GM18951 (cell line): ENCODE results near the gene EEF1AKMT4.
"Not testable (repeated sequence)": the region's sequence is repeated elsewhere in the genome, so short reads cannot be mapped to it uniquely, and the experiment has no call there.

Experiments
- POLR2A ChIP-seq: IDR thresholded peaks from 4 replicates; pipeline ENCODE4 v1.6.1; 2011; ENCODE audit warnings: mild to moderate bottlenecking; ENCODE audit not compliant: insufficient read length, insufficient read depth; ENCODE audit errors: extremely low read depth
- in situ Hi-C: fragments of 300-500 bp; cut with MboI; formaldehyde crosslinking; loops from one replicate; pipeline ENCODE4 v1.12.0; 2022; ENCODE audit warnings: low sequenced_read_pairs, mixed read lengths, inconsistent platforms; ENCODE audit not compliant: unreplicated experiment

EEF1AKMT4 gene

GRCh38 chr3:184259878-184260723 is 10.6 kb downstream of the EEF1AKMT4 start:
- no peak for TF ChIP-seq POLR2A
- in situ Hi-C loops, result no loop called here

DNA sequence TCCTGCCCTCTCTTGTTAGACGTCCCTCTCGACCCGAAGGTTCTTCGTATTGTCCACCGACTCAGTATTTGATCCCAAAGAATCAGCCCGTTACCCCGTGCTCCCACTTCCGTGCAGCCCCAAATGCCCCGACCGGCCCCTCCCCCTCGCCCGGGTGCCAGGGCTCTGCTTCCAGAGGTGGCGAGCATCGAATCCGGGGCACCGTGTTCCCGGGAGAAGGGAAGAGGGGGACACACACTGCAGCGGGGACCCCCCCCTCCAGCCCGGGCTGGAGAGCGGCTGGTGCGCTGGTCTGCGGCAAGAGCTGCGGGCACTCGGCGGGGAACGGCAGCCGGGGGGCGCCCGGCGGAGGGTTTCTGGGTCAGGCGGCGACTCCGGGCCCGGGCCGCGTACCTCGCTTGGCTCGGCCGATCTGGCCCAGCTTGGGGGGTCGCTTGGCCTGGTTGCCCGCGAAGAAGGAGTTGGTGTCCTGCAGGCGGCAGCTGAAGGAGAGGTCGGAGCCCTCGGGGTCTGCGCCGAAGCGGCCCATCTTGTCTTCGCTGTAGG is 11.3 kb downstream of the EEF1AKMT4 start:
- TF ChIP-seq POLR2A, result no peak
- in situ Hi-C loops, result no loop called here

GRCh38 chr3:184261270-184261853 is 11.9 kb downstream of the EEF1AKMT4 start, which contains the start of gene CAMK2N2:
Gene CAMK2N2, minus strand, starts transcription at chr3:184261553. Its CDS starts 268 bp downstream, at chr3:184261285.
- TF ChIP-seq POLR2A, result no peak
- in situ Hi-C loops, result no loop called here

DNA sequence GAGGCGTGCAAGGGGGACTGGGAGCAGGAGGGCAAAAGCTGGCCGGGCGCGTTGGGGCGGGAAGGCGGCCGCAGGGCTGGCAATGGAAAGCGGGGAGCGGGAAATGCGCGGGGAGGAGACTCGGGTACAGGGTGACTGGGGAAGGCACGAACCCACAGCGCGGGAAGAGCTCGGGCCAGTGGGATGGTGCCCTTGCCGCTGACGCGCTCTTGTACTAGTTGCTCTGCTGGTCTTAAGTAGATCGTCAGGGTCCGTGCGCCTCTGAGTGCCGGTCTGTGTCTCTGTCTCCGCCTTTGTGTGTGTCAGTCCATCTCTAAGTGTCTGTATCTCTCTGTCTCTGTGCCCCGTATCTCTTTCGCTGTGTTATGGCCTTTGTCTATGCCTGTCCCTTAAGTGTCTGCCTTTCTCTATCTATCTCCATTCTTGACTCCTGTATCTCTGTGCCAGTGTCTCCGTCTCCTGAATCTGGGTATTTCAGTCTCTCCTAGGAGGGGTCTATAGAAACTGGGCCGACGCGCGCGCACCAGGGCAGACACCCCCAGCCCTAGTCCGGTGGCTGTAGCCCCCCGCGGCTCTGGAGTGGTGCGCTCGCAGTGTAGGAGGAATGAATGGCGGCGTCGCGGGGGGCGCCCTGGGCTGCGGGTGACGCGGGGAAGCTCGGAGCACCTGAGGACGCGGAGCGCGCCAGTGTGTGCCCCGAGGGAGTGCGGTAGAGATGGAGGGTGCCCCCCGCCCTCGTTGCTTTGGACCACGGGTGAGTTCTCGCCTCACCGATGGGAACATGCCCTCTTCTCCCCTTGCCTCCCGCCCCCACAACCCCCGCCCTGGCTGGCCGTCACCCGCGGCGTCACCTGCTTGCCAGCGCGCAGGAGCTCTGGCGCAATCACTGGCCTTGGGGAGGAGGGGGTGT is 12.6 kb downstream of the EEF1AKMT4 start:
- no peak for TF ChIP-seq POLR2A
- in situ Hi-C loops, result no loop called here

DNA sequence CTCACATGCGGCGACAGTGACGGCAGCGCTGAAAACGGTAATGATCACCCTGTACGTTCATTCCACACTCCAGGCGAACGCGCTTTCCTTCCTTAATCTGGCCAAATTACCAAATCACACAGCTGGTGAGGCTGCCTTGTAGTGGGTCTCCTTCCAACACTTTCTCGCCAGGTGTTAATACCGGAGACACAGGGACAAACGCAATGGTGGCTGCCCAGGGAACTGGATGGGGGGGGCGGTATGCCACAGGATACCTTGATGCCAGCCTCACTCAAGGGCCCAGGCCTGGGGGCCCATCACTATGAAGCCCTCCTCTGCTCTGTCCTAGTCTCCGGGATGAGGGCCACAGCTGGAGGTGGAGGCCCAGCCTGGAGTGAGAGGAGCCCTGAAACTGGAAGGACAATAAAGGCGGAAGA is 13.3 kb downstream of the EEF1AKMT4 start:
- no peak for TF ChIP-seq POLR2A
- in situ Hi-C loops, result no loop called here

- in situ Hi-C loops, result not testable (repeated sequence)
Observed at GRCh38 chr3:184267249-184267648, 17.8 kb downstream of the EEF1AKMT4 start.

DNA sequence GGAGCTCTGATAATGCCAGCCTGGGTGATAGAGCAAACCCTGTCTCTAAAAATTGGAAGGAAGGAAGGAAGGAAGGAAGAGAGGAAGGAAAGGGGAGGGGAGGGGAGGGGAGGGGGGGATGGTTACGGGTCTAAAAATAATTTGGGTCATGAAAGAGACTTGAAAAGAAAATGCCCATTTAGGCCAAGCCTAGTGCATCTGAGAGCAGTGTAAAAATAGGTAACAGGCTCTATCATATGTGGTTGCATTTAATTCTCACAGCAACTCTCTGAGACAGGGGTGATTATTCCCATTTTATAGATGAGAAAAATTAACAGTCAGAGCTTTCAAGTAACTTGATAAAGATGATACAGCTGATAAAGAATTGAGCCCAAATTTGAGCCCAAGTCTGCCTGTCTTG is 22.8 kb downstream of the EEF1AKMT4 start:
- in situ Hi-C loops, result no loop called here
- no peak for TF ChIP-seq POLR2A

- in situ Hi-C loops, result no loop called here
- no peak for TF ChIP-seq POLR2A
Observed at GRCh38 chr3:184275381-184275701, 25.9 kb downstream of the EEF1AKMT4 start.

DNA sequence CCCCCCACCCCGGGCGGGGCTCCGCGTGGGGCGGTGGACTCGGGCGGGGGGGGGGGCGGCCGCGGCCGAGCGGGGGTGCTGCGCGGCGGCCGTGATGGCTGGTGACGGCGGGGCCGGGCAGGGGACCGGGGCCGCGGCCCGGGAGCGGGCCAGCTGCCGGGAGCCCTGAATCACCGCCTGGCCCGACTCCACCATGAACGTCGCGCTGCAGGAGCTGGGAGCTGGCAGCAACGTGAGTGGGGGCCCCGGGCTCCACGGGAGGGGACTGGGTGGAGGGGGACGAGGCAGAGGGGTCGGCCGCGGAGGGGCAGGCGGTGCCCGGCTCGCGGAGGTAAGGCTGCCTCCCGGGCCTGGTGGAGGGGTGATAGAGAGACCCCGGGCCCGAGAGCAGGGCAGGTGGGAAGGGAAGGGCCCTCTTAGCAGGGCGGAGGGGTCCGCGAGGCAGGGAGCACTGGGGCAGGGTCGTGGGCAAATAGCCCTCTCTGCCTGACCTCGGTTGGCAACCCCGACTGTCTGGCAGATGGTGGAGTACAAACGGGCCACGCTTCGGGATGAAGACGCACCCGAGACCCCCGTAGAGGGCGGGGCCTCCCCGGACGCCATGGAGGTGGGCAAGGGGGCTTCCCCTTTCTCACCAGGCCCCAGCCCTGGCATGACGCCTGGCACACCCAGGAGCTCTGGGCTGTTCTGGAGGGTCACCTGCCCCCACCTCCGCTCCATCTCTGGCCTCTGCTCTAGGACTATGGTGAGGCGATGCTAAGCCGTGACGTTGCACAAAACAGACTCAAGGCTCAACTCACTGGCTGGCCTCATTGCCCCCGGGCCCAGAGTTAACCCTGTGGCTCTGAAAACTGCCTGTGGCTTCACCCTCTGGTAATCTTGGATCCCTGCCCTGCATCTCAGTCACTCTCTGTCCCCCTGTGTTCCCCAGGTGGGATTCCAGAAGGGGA is 26.8 kb downstream of the EEF1AKMT4 start, which contains the start of gene ECE2:
Gene ECE2, plus strand, starts transcription at position 62 of the 950 bp plus-strand sequence. Its CDS starts 132 bp downstream, at position 194.
- TF ChIP-seq POLR2A, result no peak
- in situ Hi-C loops, result no loop called here

DNA sequence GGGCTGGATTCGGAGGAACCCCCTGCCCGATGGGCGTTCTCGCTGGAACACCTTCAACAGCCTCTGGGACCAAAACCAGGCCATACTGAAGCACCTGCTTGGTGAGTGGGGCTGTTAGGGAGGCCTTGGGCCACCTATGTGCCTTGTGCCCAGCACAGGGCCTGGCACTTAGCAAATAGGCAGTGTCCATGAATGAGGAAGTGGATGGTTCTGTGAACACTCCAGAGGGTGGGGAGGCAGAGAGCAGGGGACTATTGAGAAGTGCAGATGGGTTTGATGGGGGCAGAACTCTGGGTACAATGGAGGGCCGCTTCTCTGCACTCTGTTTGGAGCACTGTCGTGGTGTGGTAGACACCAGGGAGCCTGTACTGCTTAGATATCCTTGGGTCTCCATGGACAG is 27.9 kb downstream of the EEF1AKMT4 start:
- in situ Hi-C loops, result no loop called here
- no peak for TF ChIP-seq POLR2A

GRCh38 chr3:184282941-184283340 is 33.5 kb downstream of the EEF1AKMT4 start:
- in situ Hi-C loops, result loop anchor here (10.0 kb wide), 1 partner anchor 388 kb away; no protein-coding TSS in a partner anchor
- no peak for TF ChIP-seq POLR2A

- TF ChIP-seq POLR2A, result no peak
Observed at GRCh38 chr3:184283681-184284080, 34.2 kb downstream of the EEF1AKMT4 start.

More at GRCh38 chr3:184283681-184284080, 34.2 kb downstream of the EEF1AKMT4 start:
- in situ Hi-C loops, result loop anchor here (10.0 kb wide), 1 partner anchor 389 kb away; no protein-coding TSS in a partner anchor
